ENCODE data around the gene PPOX.
A peak's percentile ranks its signal among the peaks of the same experiment; 100 is the strongest.

The PPOX gene

DNA sequence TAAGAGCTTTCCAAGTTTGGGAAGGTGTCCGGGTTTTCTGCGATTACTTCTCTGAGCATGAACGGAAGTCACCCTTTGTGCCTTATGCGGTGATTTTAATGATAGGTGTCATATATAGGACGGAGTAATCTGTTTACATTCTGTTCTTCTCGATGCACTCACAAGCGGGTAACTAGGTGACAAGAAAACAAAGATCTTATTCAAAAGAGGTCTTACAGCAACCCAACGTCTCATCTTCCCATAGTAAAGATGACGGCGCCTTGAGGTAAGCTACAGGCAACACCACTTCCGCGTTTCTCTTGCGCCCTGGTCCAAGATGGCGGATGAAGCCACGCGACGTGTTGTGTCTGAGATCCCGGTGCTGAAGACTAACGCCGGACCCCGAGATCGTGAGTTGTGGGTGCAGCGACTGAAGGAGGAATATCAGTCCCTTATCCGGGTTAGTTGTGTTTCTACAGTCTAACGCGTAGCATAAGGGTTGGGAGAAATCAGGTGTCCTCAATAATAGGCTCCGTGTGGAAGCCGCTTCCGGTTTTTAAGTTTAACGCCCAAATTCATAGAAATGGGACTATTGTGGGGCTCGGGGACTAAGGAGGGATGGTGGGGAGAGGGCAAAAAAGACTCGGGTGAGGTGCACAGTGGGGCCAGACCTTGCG, 12.4 kb upstream of the PPOX start, which contains the start of gene UFC1:
Gene UFC1 (plus strand): TSS at position 297 of the 656 bp plus-strand sequence. CDS start 20 bp downstream, at position 317.
- DNase-seq: peak; percentile 76 to 89

DNA sequence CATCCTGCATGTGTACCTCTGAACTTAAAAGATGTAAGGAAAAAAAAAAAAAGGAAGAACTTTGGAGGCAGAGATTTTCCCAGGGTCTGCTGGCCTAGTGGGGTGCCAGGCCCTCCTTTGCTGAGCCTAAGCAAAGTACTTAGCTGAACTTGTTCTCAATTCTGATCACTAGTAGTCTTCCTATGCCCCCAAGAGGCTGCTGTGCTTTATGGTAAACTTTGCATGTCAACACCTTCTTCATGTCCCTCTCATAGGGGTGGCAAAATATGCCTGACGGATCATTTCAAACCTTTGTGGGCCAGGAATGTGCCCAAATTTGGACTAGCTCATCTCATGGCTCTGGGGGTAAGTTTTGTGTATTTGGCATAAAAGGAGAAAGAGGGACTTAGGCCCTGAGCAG, 8.4 kb upstream of the PPOX start:
- DNase-seq: no peak

DNA sequence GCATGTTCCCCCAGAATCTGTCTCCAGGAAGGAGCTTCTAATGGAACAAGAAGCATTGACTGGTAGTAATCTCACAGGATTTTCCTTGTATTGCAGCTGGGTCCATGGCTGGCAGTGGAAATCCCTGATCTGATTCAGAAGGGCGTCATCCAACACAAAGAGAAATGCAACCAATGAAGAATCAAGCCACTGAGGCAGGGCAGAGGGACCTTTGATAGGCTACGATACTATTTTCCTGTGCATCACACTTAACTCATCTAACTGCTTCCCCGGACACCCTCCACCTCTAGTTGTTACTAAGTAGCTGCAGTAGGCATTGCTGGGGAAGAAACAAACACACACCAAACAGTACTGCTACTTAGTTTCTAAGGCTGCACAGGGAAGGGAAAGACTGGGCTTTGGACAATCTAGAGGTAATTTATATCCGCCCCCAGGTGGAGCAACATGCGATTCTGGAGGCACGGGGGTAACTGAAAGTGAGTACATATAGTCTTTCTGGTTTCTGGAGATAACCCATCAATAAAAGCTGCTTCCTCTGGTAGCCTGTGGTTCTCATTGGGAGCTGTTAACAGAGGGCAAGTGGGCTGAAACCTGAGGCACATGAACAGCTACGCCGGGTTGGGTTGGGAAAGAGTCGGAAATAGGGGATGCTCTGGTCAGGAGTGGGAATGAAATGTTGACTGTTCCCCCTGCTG, 7.8 kb upstream of the PPOX start:
- no peak for DNase-seq

- DNase-seq: peak; percentile 92 to 96
These were observed 6.9 kb upstream of the PPOX start, which contains the start of gene USP21 for GRCh38 chr1:161159087-161159912. Gene USP21, plus strand, starts transcription at chr1:161159500. Its CDS starts 1,141 bp downstream, at chr1:161160641.

DNA sequence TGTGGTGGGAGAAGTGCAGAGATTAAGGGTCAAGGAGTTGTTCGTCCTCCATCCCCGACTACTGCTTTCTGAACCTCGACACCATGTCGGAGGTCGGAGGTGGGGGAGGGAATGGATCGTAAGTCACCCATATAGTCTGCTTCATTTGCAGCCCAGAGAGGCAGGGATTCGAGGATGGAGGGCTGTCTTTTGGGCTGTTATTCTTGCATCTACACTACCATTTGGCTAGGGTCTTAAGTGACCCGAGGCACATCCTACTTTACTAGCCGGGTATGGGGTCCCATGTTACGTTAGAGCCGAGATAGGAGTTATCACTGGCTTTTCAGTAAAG, 6.3 kb upstream of the PPOX start:
- DNase-seq: no peak

DNA sequence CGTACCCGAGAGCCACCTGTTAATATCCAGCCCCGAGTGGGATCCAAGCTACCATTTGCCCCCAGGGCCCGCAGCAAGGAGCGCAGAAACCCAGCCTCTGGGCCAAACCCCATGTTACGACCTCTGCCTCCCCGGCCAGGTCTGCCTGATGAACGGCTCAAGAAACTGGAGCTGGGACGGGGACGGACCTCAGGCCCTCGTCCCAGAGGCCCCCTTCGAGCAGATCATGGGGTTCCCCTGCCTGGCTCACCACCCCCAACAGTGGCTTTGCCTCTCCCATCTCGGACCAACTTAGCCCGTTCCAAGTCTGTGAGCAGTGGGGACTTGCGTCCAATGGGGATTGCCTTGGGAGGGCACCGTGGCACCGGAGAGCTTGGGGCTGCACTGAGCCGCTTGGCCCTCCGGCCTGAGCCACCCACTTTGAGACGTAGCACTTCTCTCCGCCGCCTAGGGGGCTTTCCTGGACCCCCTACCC, 5.5 kb upstream of the PPOX start:
- DNase-seq: no peak

DNA sequence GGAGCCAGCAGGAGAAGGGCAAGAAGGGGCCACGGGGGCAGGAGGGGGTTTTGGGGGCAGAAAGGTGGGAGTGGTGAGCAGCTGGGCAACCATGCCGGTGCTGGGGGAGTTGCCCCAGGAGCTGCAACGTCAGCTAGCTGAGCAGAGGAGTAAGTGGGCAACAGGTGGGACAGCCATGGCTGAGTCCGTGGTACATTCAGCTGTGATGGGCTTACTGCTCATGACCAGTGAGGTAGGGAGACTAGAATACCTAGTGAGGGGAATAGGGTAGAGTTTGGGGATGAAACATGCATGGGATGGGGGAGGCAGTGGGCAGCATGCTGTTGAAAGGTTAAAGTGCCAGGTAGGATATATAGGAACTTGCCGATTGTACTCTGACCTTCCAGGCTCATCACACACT, 4.6 kb upstream of the PPOX start:
- DNase-seq: no peak

DNA sequence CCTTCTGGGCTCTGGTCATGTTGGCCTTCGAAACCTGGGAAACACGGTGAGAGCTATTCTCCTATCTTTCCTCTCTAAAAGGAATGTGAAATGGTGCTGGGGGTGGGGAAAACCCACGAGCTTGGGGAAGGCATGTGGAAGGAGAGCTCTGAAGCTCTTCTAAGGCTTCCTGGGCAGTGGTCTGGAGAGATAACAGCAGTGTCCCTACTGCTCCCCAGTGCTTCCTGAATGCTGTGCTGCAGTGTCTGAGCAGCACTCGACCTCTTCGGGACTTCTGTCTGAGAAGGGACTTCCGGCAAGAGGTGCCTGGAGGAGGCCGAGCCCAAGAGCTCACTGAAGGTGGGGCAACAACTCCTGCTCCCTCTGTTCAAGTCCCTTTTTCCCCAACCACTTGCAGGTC, 4.2 kb upstream of the PPOX start:
- no peak for DNase-seq

GRCh38 chr1:161162806-161163205, 3.4 kb upstream of the PPOX start:
- no peak for DNase-seq

DNA sequence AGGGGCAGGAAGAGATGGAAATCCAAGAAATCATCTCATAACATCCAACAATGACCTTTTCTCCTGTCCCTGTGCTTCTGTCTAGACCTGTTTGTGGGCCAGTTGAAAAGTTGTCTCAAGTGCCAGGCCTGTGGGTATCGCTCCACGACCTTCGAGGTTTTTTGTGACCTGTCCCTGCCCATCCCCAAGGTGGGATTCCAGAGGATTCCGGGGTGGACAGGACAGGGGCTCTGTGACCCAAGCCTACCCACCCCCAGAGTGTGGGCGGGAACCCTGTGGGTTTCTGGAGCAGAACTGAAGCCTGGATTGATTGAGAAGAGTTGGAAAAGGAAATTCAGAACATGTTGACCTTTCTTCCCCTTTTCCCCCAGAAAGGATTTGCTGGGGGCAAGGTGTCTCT, 2.4 kb upstream of the PPOX start:
- DNase-seq: no peak

DNA sequence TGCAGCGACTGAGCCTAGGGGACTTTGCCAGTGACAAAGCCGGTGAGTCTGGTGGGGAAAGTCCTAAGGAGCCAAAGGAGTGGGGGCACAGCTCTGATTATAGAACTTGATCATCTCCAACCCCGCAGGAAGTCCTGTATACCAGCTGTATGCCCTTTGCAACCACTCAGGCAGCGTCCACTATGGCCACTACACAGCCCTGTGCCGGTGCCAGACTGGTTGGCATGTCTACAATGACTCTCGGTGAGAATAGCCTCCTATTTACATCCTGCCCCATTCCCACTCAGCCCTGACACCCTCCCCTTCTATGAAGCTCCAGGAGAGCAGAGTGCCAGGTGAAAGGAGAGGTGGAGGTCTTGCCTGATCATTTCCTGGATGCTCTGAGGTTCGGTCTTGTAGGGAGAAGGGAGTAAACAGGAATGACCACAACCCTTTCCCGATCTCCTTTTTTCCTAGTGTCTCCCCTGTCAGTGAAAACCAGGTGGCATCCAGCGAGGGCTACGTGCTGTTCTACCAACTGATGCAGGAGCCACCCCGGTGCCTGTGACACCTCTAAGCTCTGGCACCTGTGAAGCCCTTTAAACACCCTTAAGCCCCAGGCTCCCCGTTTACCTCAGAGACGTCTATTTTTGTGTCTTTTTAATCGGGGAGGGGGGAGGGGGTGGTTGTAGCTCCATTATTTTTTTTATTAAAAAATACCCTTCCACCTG, 1.2 kb upstream of the PPOX start:
- DNase-seq: no peak

DNA sequence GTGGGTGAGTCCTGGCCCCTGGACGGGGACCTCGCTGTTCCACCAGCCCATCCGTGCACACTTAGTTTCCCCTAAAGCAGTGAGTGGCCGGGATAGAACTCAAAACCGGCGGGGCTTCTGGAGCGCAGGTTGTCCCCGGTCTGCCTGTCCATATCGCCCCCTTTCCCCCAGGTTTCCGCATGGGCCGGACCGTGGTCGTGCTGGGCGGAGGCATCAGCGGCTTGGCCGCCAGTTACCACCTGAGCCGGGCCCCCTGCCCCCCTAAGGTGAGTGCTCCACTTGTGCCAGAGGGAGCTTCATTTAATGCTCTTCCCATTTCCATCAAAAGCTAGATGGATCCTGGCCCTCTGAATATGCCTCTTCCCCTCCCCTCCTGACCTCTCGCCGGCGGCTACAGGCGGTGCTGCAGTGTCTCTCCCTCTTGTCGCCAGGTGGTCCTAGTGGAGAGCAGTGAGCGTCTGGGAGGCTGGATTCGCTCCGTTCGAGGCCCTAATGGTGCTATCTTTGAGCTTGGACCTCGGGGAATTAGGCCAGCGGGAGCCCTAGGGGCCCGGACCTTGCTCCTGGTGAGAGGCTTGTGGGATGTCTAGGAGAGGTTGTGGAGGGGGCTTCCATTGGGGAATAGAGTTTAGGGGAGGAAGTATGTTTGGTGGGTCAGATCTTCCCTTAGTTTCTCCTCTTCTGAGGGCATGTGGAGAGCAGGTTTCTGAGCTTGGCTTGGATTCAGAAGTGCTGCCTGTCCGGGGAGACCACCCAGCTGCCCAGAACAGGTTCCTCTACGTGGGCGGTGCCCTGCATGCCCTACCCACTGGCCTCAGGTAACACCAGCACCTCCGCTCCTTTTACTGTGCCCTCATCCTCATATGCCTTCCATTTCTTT, 683 bp downstream of the PPOX start:
- DNase-seq: no peak

DNA sequence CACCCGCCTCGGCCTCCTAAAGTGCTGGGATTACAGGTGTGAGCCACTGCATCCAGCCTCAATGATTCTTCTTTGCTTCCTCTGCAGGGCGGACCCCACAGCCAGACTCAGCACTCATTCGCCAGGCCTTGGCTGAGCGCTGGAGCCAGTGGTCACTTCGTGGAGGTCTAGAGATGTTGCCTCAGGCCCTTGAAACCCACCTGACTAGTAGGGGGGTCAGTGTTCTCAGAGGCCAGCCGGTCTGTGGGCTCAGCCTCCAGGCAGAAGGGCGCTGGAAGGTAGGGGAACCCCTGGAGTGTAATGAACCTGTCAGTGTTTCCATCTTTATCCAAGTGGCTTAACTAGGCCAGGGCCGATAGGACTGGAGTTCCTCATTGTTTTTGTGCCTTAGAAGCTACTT, 2.7 kb downstream of the PPOX start:
- DNase-seq: no peak

DNA sequence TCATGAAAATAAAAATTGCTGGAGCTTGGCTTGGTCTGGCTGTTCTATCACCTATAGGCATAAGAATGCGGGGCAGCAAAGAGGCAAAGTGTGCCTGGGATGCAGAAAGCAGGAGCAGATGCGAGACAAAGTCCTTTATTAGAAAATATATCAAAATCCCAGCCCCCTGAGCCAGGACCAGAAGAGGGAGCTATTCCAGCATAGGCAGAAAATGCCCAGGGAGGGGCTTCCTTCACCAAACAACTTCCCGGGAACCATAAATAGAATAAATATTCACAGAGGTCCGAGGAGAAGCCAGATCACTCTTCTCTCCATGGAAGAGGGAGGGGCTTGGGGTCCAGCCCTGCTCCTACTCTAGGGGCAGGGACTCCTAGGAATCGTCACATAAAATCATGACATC, 5.0 kb downstream of the PPOX start:
- no peak for DNase-seq

- DNase-seq: no peak
These were observed 5.5 kb downstream of the PPOX start for GRCh38 chr1:161171696-161172095.

DNA sequence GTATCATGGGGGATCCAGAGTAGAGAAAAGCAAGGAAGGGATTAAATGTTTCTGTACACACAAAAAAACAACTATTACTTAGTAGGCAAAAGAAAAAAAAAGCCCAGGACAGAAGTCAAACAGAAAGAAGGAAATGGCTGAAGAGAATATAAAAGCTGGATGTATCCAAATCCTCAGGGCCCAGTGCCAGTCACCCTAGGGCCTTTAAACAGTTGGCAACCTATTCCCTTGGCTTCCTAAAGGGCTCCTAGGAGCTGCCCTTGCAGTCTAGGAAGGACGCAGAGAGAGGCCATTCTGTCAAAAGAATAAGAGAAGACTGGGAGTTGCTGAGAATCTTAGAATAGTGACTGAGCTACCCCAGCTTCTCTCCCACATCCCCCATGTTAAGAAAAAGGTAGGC, 6.1 kb downstream of the PPOX start:
- no peak for DNase-seq

DNA sequence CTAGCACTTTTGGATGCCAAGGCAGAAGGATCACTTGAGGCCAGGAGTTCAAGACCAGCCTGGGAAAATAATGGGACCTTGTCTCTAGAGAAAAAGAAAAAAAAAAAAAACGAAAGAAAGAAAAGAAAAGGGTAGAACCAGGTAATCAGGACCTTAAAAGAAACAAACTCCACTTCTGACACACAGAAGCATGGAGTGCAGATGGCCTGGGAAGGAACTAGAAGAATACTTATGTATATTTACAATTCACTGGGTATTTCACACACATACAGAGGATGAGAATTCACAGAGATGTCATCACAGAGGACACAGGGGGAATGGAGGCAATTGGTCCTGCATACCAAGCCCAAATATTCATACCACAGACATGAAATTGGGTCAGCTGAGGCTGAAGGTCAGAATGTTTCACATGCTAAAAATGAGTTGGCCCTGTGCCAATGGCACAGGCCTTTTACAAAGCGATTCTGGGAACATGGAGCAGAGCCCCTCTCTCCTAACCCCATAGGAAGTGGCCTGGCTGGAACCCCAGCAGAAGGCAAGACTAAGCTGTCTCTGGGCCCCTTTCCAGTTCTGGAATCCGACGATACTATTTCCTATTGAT, 6.7 kb downstream of the PPOX start:
- no peak for DNase-seq

DNA sequence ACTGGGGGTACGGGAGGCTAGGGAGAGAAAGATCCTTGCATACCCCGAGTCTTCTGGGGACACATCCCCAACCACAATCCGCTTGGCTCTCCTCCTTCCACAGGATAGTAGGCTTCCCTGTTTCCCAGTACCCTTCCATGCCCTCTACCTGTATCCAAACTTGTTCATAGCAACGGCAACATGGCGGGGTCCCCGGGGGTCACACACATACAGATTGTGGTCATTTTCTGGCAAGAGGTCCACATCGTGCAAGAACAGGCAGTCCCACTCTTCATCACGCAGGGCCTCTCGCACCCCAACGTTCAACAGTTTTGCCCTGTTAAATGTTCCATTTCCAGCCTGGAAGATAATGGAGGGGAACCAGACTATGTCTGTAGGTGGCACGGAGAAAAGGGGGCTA, 7.5 kb downstream of the PPOX start:
- DNase-seq: no peak

DNA sequence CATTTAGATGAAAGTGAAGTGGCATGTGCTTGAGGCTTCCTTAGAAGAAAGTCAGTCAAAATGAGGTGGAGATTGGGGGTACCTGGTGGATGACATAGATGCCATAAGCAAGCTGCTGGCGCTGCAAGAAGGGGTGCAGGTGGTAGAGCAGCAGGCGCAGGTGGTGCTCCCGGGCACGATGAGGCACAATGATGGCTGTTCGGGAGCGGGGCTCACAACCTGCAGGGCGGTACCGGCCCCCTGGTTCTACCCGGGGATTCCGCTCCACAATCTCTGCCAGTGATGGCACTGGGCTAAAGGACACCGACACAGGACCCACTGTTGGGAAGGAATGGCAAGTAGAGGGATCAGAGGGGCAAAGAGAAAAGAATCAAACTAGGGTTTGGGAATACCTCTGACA, 8.7 kb downstream of the PPOX start:
- no peak for DNase-seq

DNA sequence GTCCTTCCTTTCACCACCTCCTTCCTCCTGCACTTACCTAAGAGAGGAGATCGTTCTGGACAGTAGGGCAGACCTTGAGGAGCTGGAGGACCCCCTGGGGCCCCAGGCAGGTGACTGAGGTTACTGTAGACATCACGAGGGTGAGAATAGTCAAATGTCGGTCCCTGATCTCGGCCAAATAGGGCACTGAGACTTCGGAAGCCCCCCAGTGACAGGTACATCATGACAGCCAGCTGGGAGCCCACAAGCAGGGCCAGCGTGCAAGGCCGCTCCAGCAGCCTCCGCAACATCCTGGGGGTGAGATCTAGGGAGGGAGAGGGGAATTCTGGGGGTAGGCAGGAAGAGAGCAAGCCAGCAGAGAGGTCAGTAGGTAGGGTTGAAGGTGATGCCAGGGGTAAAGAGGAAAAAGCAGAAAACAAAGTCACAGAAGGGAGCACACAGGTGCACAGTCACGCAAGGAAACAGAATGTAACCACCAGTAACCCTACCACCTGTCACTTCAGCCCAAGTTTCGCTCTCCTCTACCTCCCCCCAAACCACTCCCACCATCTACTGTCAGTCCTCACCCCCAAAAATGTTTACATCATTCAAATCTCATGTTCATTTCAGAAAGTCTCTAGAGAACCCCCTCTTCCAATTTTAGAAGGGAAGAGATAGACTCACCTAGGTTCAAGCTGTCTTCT, 9.7 kb downstream of the PPOX start:
- DNase-seq: no peak

DNA sequence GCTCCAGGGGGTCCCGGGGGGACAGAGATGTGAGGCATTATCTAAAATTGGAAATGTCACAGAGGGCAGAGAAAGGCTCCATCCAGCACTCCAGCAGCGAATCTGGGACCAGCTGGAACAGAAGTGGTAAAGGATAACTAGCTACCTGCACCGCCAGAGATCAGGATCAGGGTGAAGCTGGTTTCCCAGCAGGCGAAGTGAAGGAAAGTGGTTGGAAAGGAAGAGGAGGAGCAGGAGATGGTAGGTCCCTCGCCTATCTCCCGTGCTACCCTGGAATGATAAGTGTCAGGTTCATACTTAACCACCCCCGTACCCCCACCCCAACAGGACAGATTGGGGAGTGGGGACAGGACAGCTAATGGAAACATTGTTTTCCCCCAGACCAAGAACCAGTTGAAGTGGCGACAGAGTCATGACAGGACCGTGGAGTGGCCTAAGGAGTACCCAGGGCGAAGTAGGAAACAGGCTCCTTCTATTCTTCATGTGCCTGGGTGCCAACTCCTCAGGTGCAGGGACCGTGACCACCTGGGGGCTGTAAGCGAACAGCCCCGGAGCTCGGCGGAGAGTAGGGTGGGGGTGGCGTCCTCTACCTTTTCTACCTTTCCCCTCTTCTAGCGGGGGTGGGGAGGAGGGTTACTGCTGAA, 10.4 kb downstream of the PPOX start:
- no peak for DNase-seq

Measured in NCI-H446 (cell line).